HepG2 (cell line): ENCODE results near the gene ARMCX4. TPM values are rescaled to one million over a fixed set of nuclear protein-coding genes. Genes with fewer than 3 reads are reported as not detected.

Source experiments
- ATAC-seq: fragments of 200-7000 bp; cut with Tn5 transposase; 3 replicates; pipeline ENCODE4 v1.9.1; 2020; ENCODE audit warnings: mild to moderate bottlenecking, moderate library complexity
- Bru-seq: library from RNA; stranded (reverse); fragments of 400-500 nt; gene quantifications from one replicate; lab custom pipeline; 2021; lab: Mats Ljungman, UMichigan
- BruChase-seq, 2 experiments: library from RNA; stranded (reverse); fragments of 400-500 nt; gene quantifications; one replicate each; lab custom pipeline; 2021; lab: Mats Ljungman, UMichigan
- BruUV-seq: library from RNA; stranded (reverse); fragments of 400-500 nt; replicated peaks from 2 replicates; lab custom pipeline; 2021; lab: Mats Ljungman, UMichigan
- CTCF ChIA-PET: fragments of 300-600 bp; formaldehyde crosslinking; extraction: SDS; loops from one replicate; lab custom pipeline; 2021; ENCODE audit warnings: low total read pairs, inconsistent platforms, low intra/inter-chr PET ratio; lab: Yijun Ruan, JAX
- POLR2A ChIA-PET: fragments of 350-600 bp; sonication (Branson Sonifier 250); formaldehyde crosslinking; loops from one replicate; lab custom pipeline; 2020; ENCODE audit warnings: antibody characterized with exemption, inconsistent platforms; lab: Yijun Ruan, JAX
- DNase-seq: peaks from one replicate; pipeline ENCODE4 v3.0.0-alpha.2; 2015; ENCODE audit warnings: low spot score
- FAIRE-seq: peaks from 3 replicates; lab custom pipeline; 2011; peaks lifted over from hg19 to GRCh38; lab: Jason Lieb, UNC
- H2AFZ ChIP-seq: one replicate; pipeline ENCODE4 v1.6.1; 2011; ENCODE audit warnings: low read length, inconsistent platforms
- H3K27ac ChIP-seq: fragments of 300-600 bp; 3 replicates; pipeline ENCODE4 v1.8.0; 2011; ENCODE audit warnings: mixed run types, mild to moderate bottlenecking, mixed read lengths, low read length, inconsistent platforms; ENCODE audit not compliant: insufficient read depth; ENCODE audit errors: extremely low read length
- H3K27me3 ChIP-seq, 2 experiments: fragments of 200-600 bp in 1 of 2; 2 replicates in 1 of 2; 3 replicates in 1 of 2; pipeline versions ENCODE4 v1.6.0 to v1.8.0; 2011; ENCODE audit warnings: low read length in 2 of 2, mild to moderate bottlenecking in 2 of 2, moderate library complexity in 2 of 2, inconsistent platforms in 1 of 2; ENCODE audit not compliant: insufficient read depth in 2 of 2, control insufficient read depth in 1 of 2
- H3K36me3 ChIP-seq, 2 experiments: fragments of 200-600 bp in 1 of 2; replicated peaks in 1 of 2; 2 replicates in 1 of 2; 3 replicates in 1 of 2; pipeline versions ENCODE4 v1.5.1 to v1.8.0; 2011; ENCODE audit warnings: low read length in 2 of 2, inconsistent platforms in 1 of 2; ENCODE audit not compliant: insufficient read depth in 2 of 2, control insufficient read depth in 1 of 2
- H3K4me1 ChIP-seq: 2 replicates; pipeline ENCODE4 v1.5.1; 2012; ENCODE audit warnings: low read length, inconsistent platforms; ENCODE audit not compliant: insufficient read depth
- H3K4me2 ChIP-seq: 2 replicates; pipeline ENCODE4 v1.6.0; 2011; ENCODE audit warnings: low read depth, low read length, inconsistent platforms
- H3K4me3 ChIP-seq, 3 experiments: fragments of 200-600 bp in 1 of 3; sonication (generic), shearing (Covaris generic) in 1 of 3; replicated peaks in 1 of 3; 2 replicates each; pipeline ENCODE4 v1.5.1; 2011 to 2016; ENCODE audit warnings: low read length in 3 of 3, inconsistent platforms in 2 of 3, low read depth in 2 of 3, mild to moderate bottlenecking in 2 of 3, control low read depth in 1 of 3, mixed read lengths in 1 of 3; ENCODE audit not compliant: insufficient read depth in 1 of 3
- H3K79me2 ChIP-seq: one replicate; pipeline ENCODE4 v1.6.1; 2011; ENCODE audit warnings: low read length, inconsistent platforms; ENCODE audit not compliant: insufficient read depth
- H3K9ac ChIP-seq: 2 replicates; pipeline ENCODE4 v1.6.0; 2011; ENCODE audit warnings: mild to moderate bottlenecking, low read depth, low read length, inconsistent platforms; ENCODE audit not compliant: insufficient read depth
- H3K9me3 ChIP-seq: 2 replicates; pipeline ENCODE4 v1.5.1; 2012; ENCODE audit warnings: mild to moderate bottlenecking, low read length
- H4K20me1 ChIP-seq: 2 replicates; pipeline ENCODE4 v1.6.0; 2011; ENCODE audit warnings: inconsistent platforms, mild to moderate bottlenecking, low read length, moderate library complexity; ENCODE audit not compliant: insufficient read depth
- CREB1 ChIP-seq, 2 experiments: fragments of 450-650 bp in 1 of 2; IDR thresholded peaks; 2 replicates each; pipeline ENCODE4 v1.6.1; 2016 to 2017; ENCODE audit warnings: control low read depth in 1 of 2, mild to moderate bottlenecking in 1 of 2, missing compliant biosample characterization in 1 of 2, missing genetic modification characterization in 1 of 2
- ESRRA ChIP-seq: sonication (generic); formaldehyde crosslinking; IDR thresholded peaks from 2 replicates; pipeline ENCODE4 v1.5.1; 2020; ENCODE audit warnings: mild to moderate bottlenecking, low read depth, missing genetic modification reagents
- FOXC1 ChIP-seq: sonication (generic); formaldehyde crosslinking; IDR thresholded peaks from 2 replicates; pipeline ENCODE4 v1.8.0; 2022; ENCODE audit warnings: mild to moderate bottlenecking, missing genetic modification reagents, borderline replicate concordance
- HNF4A ChIP-seq: sonication (generic); formaldehyde crosslinking; IDR thresholded peaks from 2 replicates; pipeline ENCODE4 v1.4.0; 2020; ENCODE audit warnings: missing genetic modification reagents
- HOXA9 ChIP-seq: sonication (generic); formaldehyde crosslinking; IDR thresholded peaks from 2 replicates; pipeline ENCODE4 v1.8.1; 2022; ENCODE audit warnings: missing genetic modification reagents, mild to moderate bottlenecking, moderate library complexity, borderline replicate concordance
- KDM4B ChIP-seq: sonication (generic); formaldehyde crosslinking; IDR thresholded peaks from 2 replicates; pipeline ENCODE4 v1.4.0; 2020; ENCODE audit warnings: missing genetic modification reagents
- KDM5A ChIP-seq: fragments of 200-600 bp; sonication (generic); IDR thresholded peaks from 2 replicates; pipeline ENCODE4 v1.7.0; 2018; ENCODE audit warnings: antibody characterized with exemption, mild to moderate bottlenecking, low read length, borderline replicate concordance
- PHF8 ChIP-seq: sonication (generic); formaldehyde crosslinking; IDR thresholded peaks from 2 replicates; pipeline ENCODE4 v1.5.0; 2020; ENCODE audit warnings: missing genetic modification reagents
- PLSCR1 ChIP-seq: sonication (generic); formaldehyde crosslinking; IDR thresholded peaks from 2 replicates; pipeline ENCODE4 v1.5.0; 2020; ENCODE audit warnings: missing genetic modification reagents, mild to moderate bottlenecking, borderline replicate concordance
- RARA ChIP-seq: IDR thresholded peaks from 2 replicates; pipeline ENCODE4 v1.6.1; 2016; ENCODE audit warnings: missing genetic modification reagents, missing compliant biosample characterization
- RNF2 ChIP-seq: fragments of 450-650 bp; conservative IDR thresholded peaks from 2 replicates; pipeline ENCODE4 v1.6.1; 2016; ENCODE audit warnings: low read depth
- SRSF9 ChIP-seq: fragments of 200-400 bp; formaldehyde crosslinking; IDR thresholded peaks from 2 replicates; pipeline ENCODE4 v1.6.1; 2018; ENCODE audit warnings: borderline replicate concordance, mild to moderate bottlenecking, low read depth, low read length; ENCODE audit not compliant: insufficient read depth, poor library complexity, severe bottlenecking
- TARDBP ChIP-seq: sonication (generic); formaldehyde crosslinking; IDR thresholded peaks from 2 replicates; pipeline ENCODE4 v1.8.0; 2022; ENCODE audit warnings: mild to moderate bottlenecking, missing genetic modification reagents
- ZFP36L2 ChIP-seq: sonication (generic); formaldehyde crosslinking; IDR thresholded peaks from 2 replicates; pipeline ENCODE4 v1.4.0; 2020; ENCODE audit warnings: missing genetic modification reagents
- ZNF282 ChIP-seq: fragments of 450-650 bp; IDR thresholded peaks from 2 replicates; pipeline ENCODE4 v1.6.1; 2018; ENCODE audit not compliant: partially characterized antibody
- ZNF3 ChIP-seq: IDR thresholded peaks from 2 replicates; pipeline ENCODE4 v1.7.0; 2017; ENCODE audit warnings: inconsistent platforms
- ZNF562 ChIP-seq: sonication (generic); formaldehyde crosslinking; IDR thresholded peaks from 2 replicates; pipeline ENCODE4 v1.8.0; 2022; ENCODE audit warnings: missing genetic modification reagents, borderline replicate concordance
- ZSCAN30 ChIP-seq: sonication (generic); formaldehyde crosslinking; IDR thresholded peaks from 2 replicates; pipeline ENCODE4 v1.5.0; 2020; ENCODE audit warnings: mild to moderate bottlenecking, missing genetic modification reagents
- WGBS: methylation state at CpG from one replicate; pipeline ENCODE4 v1.1.6; 2017; ENCODE audit warnings: low lambda C conversion rate; 5-methylcytosine and 5-hydroxymethylcytosine counted together
- in situ Hi-C: cut with HindIII; loops from 2 replicates; pipeline ENCODE4 v1.10.0; 2017; ENCODE audit warnings: low pct_unique_long_range_greater_than_20kb; ENCODE audit not compliant: extremely low pct_ligation_motif_present
- intact Hi-C: fragments of 100-400 bp; cut with micrococcal nuclease; formaldehyde crosslinking; loops from one replicate; pipeline ENCODE4 v1.10.0; 2022; ENCODE audit not compliant: unreplicated experiment
- long read RNA-seq, 2 experiments: library from RNA in 1 of 2; library from polyadenylated mRNA in 1 of 2; stranded (forward) in 1 of 2; unstranded in 1 of 2; transcript quantifications; one replicate each; pipeline ENCODE4 v2.0.0, GENCODE V29; 2019 to 2022
- polyA minus RNA-seq, 3 experiments: library from RNA; depleted of rRNA, polyadenylated mRNA; stranded (reverse); fragments of >200 nt; gene quantifications; 2 replicates each; pipeline ENCODE4 v1.2.3, GENCODE V29; 2011; ENCODE audit warnings: low replicate concordance in 1 of 3
- polyA plus RNA-seq, 8 experiments: library from polyadenylated mRNA; depleted of rRNA in 3 of 8; stranded (reverse) in 7 of 8; unstranded in 1 of 8; fragments of >200 nt; fragmentation: Illumina TruSeq in 4 of 8; extraction: Trizol in 4 of 8; gene quantifications; 2 replicates each; pipeline versions ENCODE4 v1.2.1 to v1.2.3, GENCODE V29; 2011 to 2016; ENCODE audit warnings: low read depth in 4 of 8, missing spikeins in 1 of 8, mixed read lengths in 1 of 8; ENCODE audit not compliant: insufficient read depth in 1 of 8
- total RNA-seq, 5 experiments: library from RNA; depleted of rRNA; stranded (reverse); fragments of >200 nt; fragmentation: Illumina TruSeq; extraction: Trizol; gene quantifications; 2 replicates each; pipeline ENCODE4 v1.2.3, GENCODE V29; 2016; ENCODE audit warnings: low read depth in 1 of 5
- TF ChIP-seq, protein P1 (sequence below): sonication (generic); formaldehyde crosslinking; IDR thresholded peaks from 2 replicates; pipeline ENCODE4 v1.8.0; 2022; ENCODE audit warnings: mild to moderate bottlenecking, missing genetic modification reagents, moderate library complexity

The ARMCX4 gene
- total RNA-seq (2016; rRNA removed; fragmentation: Illumina TruSeq; extraction: Trizol), result not detected in 2 replicates
- total RNA-seq (2016; cell fraction: cytosol; rRNA removed; fragmentation: Illumina TruSeq; extraction: Trizol; ENCODE audit: low read depth), result not detected in 2 replicates
- not detected in 2 replicates for total RNA-seq (2016; cell fraction: insoluble cytoplasmic fraction; rRNA removed; fragmentation: Illumina TruSeq; extraction: Trizol)
- not detected in 2 replicates for total RNA-seq (2016; cell fraction: membrane; rRNA removed; fragmentation: Illumina TruSeq; extraction: Trizol)
- total RNA-seq (2016; cell fraction: nucleus; rRNA removed; fragmentation: Illumina TruSeq; extraction: Trizol), result not detected in 2 replicates
- polyA plus RNA-seq (2011; rRNA removed), result not detected in 2 replicates
- not detected in 2 replicates for polyA plus RNA-seq (2011; cell fraction: cytosol; rRNA removed)
- not detected in 2 replicates for polyA plus RNA-seq (2011; cell fraction: nucleus; rRNA removed)
- polyA plus RNA-seq (2012), result not detected in 2 replicates
- polyA plus RNA-seq (2016; cell fraction: cytosol; fragmentation: Illumina TruSeq; extraction: Trizol; ENCODE audit: low read depth), result not detected in 2 replicates
- polyA plus RNA-seq (2016; cell fraction: insoluble cytoplasmic fraction; fragmentation: Illumina TruSeq; extraction: Trizol; ENCODE audit: low read depth), result not detected in 2 replicates
- not detected in 2 replicates for polyA plus RNA-seq (2016; cell fraction: membrane; fragmentation: Illumina TruSeq; extraction: Trizol; ENCODE audit: low read depth)
- polyA plus RNA-seq (2016; cell fraction: nucleus; fragmentation: Illumina TruSeq; extraction: Trizol; ENCODE audit: insufficient read depth, low read depth), result not detected in 2 replicates
- polyA minus RNA-seq (2011; rRNA and poly(A)+ RNA removed; ENCODE audit: low replicate concordance), result not detected in 2 replicates
- not detected in 2 replicates for polyA minus RNA-seq (2011; cell fraction: cytosol; rRNA and poly(A)+ RNA removed)
- not detected in 2 replicates for polyA minus RNA-seq (2011; cell fraction: nucleus; rRNA and poly(A)+ RNA removed)
- not detected for Bru-seq, nascent RNA
- percentile 20 among the genes with signal in this experiment for BruChase-seq, experiment 1, labeled RNA remaining after a 6-hour chase
- BruChase-seq, experiment 2, labeled RNA remaining after a 2-hour chase, result percentile 16 among the genes with signal in this experiment
- long read RNA-seq, experiment 1, result 0 reads
- long read RNA-seq, experiment 2, result 0 reads

DNA sequence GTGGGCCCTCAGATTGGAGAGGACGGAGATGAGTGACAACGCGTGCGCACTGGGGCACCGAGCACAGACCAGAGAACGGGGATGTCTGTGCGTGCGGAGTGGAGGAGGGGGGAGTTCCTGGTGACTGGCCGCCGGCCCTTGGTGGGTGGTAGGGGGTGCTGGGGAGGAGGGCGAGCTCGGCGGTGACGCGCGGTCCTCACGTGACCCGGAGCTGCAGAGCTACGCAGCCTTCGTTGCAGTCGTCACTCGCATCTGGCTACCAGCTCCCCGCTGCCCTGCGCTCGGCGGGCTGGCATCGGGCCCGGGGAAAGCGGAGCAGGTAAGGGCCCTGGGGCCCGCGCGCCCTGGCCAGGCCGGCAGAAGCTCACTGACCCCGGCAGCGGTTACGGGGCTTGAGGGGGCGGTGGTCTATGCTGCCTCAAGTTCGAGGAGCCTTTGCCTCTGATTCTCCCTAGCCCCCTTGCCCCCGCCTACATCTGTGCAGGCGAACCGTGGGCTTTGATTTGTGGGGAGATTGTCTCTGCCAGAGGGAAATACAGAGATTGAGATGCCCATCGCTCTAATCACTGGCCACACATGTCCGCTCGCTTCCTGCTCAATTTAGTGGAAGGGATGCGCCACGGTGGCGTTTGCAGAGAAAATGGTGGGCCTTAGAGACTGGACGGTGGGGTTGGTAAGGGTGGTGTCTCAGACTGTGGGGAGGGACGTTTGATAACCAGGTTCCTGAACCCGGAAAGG is at the start of gene ARMCX4:
ARMCX4 (plus strand) TSS at position 245 of the 738 bp plus-strand sequence. CDS start 3,134 bp downstream, outside the sequence.
- no peaks in the 10 kb centered on the region for H3K9me3 ChIP-seq
- DNase-seq (no peak), ATAC-seq (no peak), FAIRE-seq (no peak)
- intact Hi-C loops, result no loop called here
- POLR2A ChIA-PET, result no interaction called here
- WGBS, result 61% methylated on average over 11 of the region's 50 CpGs
- no peak within 1 kb of the TSS for H3K27ac ChIP-seq
- in situ Hi-C loops, result no loop called here
- H3K4me3 ChIP-seq, result no peak within 1 kb of the TSS
- CTCF ChIA-PET, result no interaction called here
- H3K27me3 ChIP-seq, result no peaks in the 10 kb centered on the region
- no TSS peak for BruUV-seq
- H3K79me2 ChIP-seq, result no peaks in the 10 kb centered on the region
- no peak within 1 kb of the TSS for H3K9ac ChIP-seq
- H3K36me3 ChIP-seq, result no peaks in the 10 kb centered on the region
- no peaks in the 10 kb centered on the region for H4K20me1 ChIP-seq
- TF ChIP-seq HOXA9 (no peak), HNF4A (no peak), ZSCAN30 (CRISPR knock-in tag) (no peak), RARA (CRISPR knock-in tag) (no peak), KDM4B (CRISPR knock-in tag) (no peak), ZNF282 (no peak), ESRRA (CRISPR knock-in tag) (no peak), ZNF562 (CRISPR knock-in tag) (no peak), FOXC1 (CRISPR knock-in tag) (no peak), SRSF9 (no peak), ZFP36L2 (CRISPR knock-in tag) (no peak), CREB1 (IDR thresholded peaks at IDR 0.05) (no peak), CREB1 (CRISPR knock-in tag; IDR thresholded peaks at IDR 0.05) (no peak), KDM5A (no peak), ZNF3 (CRISPR knock-in tag) (no peak), PLSCR1 (CRISPR knock-in tag) (no peak), TARDBP (no peak), PHF8 (CRISPR knock-in tag) (no peak), RNF2 (no peak)
- TF ChIP-seq, protein P1, sequence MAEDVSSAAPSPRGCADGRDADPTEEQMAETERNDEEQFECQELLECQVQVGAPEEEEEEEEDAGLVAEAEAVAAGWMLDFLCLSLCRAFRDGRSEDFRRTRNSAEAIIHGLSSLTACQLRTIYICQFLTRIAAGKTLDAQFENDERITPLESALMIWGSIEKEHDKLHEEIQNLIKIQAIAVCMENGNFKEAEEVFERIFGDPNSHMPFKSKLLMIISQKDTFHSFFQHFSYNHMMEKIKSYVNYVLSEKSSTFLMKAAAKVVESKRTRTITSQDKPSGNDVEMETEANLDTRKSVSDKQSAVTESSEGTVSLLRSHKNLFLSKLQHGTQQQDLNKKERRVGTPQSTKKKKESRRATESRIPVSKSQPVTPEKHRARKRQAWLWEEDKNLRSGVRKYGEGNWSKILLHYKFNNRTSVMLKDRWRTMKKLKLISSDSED (CRISPR knock-in tag), result no peak
- no peaks in the 10 kb centered on the region for H3K4me1 ChIP-seq
- H3K4me2 ChIP-seq, result no peak within 1 kb of the TSS
- no peak within 1 kb of the TSS for H2AFZ ChIP-seq
